MM.1S (cell line): ENCODE measurements around the gene MUCL3.

Experiments
- EZH2 ChIP-seq: fragments of 300-600 bp; sonication (generic); optimal IDR thresholded peaks from 2 replicates; pipeline ENCODE3; 2017; ENCODE audit warnings: low read depth, mild to moderate bottlenecking, antibody characterized with exemption, low read length, mixed read lengths
- TF ChIP-seq, protein P1 (sequence below): fragments of 300-600 bp; sonication (generic); IDR thresholded peaks from 2 replicates; pipeline ENCODE4 v1.5.1; 2016; ENCODE audit warnings: antibody characterized with exemption, low read length, mixed read lengths

DNA sequence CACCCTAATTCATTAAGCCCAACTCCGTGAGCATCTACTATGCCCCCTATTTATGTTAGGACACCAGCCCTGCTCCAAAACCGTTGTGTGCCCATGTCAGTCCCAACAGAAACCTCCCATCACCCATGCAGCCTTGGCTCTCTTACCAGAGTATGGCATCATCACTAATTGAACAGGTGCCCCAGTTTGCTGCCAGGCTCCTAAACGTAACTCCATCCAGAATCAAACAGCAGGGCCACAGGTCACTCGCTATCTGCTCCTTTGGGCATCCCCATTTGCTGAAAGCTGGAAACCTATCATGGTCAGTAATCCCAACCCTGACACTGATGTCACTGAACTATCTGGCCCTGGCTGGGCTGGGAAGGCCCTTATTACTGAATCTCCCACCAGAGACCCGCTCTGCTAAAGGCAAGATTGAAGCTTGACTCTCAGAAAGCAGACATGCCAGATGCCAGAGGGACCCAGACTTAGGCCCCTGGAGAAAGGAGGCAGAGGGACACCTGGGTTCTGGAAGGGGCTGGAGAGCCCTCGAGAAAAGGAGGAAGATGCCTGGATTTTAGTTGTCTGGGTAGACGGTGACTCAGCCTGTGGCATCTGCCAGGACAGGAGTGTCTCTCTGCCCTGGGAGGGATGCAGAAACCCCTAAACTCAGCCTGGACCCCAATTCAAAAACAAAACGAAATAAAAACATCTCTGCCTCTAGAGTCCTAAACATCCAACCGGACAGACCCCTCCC is 14.0 kb downstream of the MUCL3 start:
- TF ChIP-seq, protein P1, sequence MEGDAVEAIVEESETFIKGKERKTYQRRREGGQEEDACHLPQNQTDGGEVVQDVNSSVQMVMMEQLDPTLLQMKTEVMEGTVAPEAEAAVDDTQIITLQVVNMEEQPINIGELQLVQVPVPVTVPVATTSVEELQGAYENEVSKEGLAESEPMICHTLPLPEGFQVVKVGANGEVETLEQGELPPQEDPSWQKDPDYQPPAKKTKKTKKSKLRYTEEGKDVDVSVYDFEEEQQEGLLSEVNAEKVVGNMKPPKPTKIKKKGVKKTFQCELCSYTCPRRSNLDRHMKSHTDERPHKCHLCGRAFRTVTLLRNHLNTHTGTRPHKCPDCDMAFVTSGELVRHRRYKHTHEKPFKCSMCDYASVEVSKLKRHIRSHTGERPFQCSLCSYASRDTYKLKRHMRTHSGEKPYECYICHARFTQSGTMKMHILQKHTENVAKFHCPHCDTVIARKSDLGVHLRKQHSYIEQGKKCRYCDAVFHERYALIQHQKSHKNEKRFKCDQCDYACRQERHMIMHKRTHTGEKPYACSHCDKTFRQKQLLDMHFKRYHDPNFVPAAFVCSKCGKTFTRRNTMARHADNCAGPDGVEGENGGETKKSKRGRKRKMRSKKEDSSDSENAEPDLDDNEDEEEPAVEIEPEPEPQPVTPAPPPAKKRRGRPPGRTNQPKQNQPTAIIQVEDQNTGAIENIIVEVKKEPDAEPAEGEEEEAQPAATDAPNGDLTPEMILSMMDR = no peak
- no peak for TF ChIP-seq EZH2
